IMR-90 (cell line): ENCODE measurements around the gene PLA2G4B. TPM values are rescaled to one million over a fixed set of nuclear protein-coding genes. Genes with fewer than 3 reads are reported as not detected.
A peak's percentile ranks its signal among the peaks of the same experiment; 100 is the strongest.

ENCODE experiments used
- ATAC-seq: fragments of 200-7000 bp; cut with Tn5 transposase; 2 replicates; pipeline ENCODE4 v1.9.1; 2020; ENCODE audit warnings: low read depth, mild to moderate bottlenecking, moderate library complexity
- BruUV-seq: library from RNA; stranded (reverse); fragments of 400-500 nt; replicated peaks from 2 replicates; lab custom pipeline; 2021; lab: Mats Ljungman, UMichigan
- CTCF ChIA-PET: fragments of 300-600 bp; formaldehyde crosslinking; extraction: SDS; loops from one replicate; lab custom pipeline; 2021; ENCODE audit warnings: antibody characterized with exemption; lab: Yijun Ruan, JAX
- POLR2A ChIA-PET: fragments of 300-600 bp; sonication (Branson Sonifier 250); formaldehyde crosslinking; loops from one replicate; lab custom pipeline; 2022; ENCODE audit warnings: antibody characterized with exemption; ENCODE audit not compliant: unreplicated experiment; lab: Charles Lee
- DNase-seq: peaks from one replicate; pipeline ENCODE4 v3.0.0; 2013
- H2AFZ ChIP-seq: replicated peaks from 2 replicates; pipeline ENCODE3; 2013; ENCODE audit warnings: low read length, mild to moderate bottlenecking; ENCODE audit not compliant: poor library complexity
- H2AK5ac ChIP-seq: 2 replicates; pipeline ENCODE4 v1.6.1; 2013; ENCODE audit warnings: low read depth, low read length, inconsistent platforms
- H2AK9ac ChIP-seq: replicated peaks from 2 replicates; pipeline ENCODE3; 2013; ENCODE audit warnings: mild to moderate bottlenecking, low read depth, low read length, moderate library complexity; ENCODE audit not compliant: poor library complexity
- H2BK120ac ChIP-seq: 2 replicates; pipeline ENCODE4 v1.6.1; 2013; ENCODE audit warnings: low read depth, low read length, inconsistent platforms
- H2BK15ac ChIP-seq: 3 replicates; pipeline ENCODE4 v1.6.1; 2013; ENCODE audit warnings: low read depth, low read length, inconsistent platforms
- H2BK20ac ChIP-seq: 2 replicates; pipeline ENCODE4 v1.6.1; 2013; ENCODE audit warnings: low read depth, mild to moderate bottlenecking, inconsistent platforms, low read length, moderate library complexity
- H2BK5ac ChIP-seq: 2 replicates; pipeline ENCODE4 v1.6.1; 2013; ENCODE audit warnings: mild to moderate bottlenecking, low read depth, low read length, inconsistent platforms; ENCODE audit not compliant: poor library complexity, severe bottlenecking
- H3K14ac ChIP-seq: replicated peaks from 2 replicates; pipeline ENCODE4 v1.6.1; 2013; ENCODE audit warnings: low read depth, low read length, inconsistent platforms
- H3K18ac ChIP-seq: 2 replicates; pipeline ENCODE4 v1.6.1; 2013; ENCODE audit warnings: low read depth, low read length, control low read depth
- H3K23ac ChIP-seq: 2 replicates; pipeline ENCODE4 v1.6.1; 2013; ENCODE audit warnings: low read depth, low read length, inconsistent platforms
- H3K27ac ChIP-seq: 2 replicates; pipeline ENCODE4 v1.5.1; 2013; ENCODE audit warnings: mild to moderate bottlenecking, control low read depth, low read length; ENCODE audit not compliant: insufficient read depth
- H3K27me3 ChIP-seq: 2 replicates; pipeline ENCODE4 v1.6.1; 2013; ENCODE audit warnings: low read length; ENCODE audit not compliant: control insufficient read depth, insufficient read depth
- H3K36me3 ChIP-seq: 2 replicates; pipeline ENCODE4 v1.6.1; 2013; ENCODE audit warnings: low read length, mixed read lengths; ENCODE audit not compliant: control insufficient read depth, insufficient read depth
- H3K4ac ChIP-seq: 2 replicates; pipeline ENCODE4 v1.6.1; 2013; ENCODE audit warnings: low read depth, low read length, inconsistent platforms
- H3K4me1 ChIP-seq: 2 replicates; pipeline ENCODE4 v1.6.1; 2013; ENCODE audit warnings: low read length, mixed read lengths; ENCODE audit not compliant: control insufficient read depth, insufficient read depth
- H3K4me2 ChIP-seq: 2 replicates; pipeline ENCODE4 v1.6.1; 2013; ENCODE audit warnings: low read depth, mild to moderate bottlenecking, control low read depth, low read length, moderate library complexity
- H3K4me3 ChIP-seq: 2 replicates; pipeline ENCODE4 v1.5.1; 2013; ENCODE audit warnings: low read depth, mild to moderate bottlenecking, control low read depth, low read length, moderate library complexity; ENCODE audit not compliant: insufficient read depth
- H3K56ac ChIP-seq: 2 replicates; pipeline ENCODE4 v1.6.1; 2013; ENCODE audit warnings: low read length, inconsistent platforms; ENCODE audit not compliant: insufficient read depth; ENCODE audit errors: extremely low read depth
- H3K79me1 ChIP-seq, 2 experiments: 2 replicates each; pipeline ENCODE4 v1.6.1; 2013; ENCODE audit warnings: low read length in 2 of 2, inconsistent platforms in 1 of 2, low read depth in 1 of 2
- H3K9ac ChIP-seq: 2 replicates; pipeline ENCODE4 v1.6.1; 2013; ENCODE audit warnings: low read depth, low read length, control low read depth
- H3K9me1 ChIP-seq: 2 replicates; pipeline ENCODE4 v1.6.1; 2013; ENCODE audit warnings: low read length, inconsistent platforms; ENCODE audit not compliant: insufficient read depth
- H3K9me3 ChIP-seq: 2 replicates; pipeline ENCODE4 v1.6.1; 2013; ENCODE audit warnings: low read length; ENCODE audit not compliant: control insufficient read depth, insufficient read depth
- H4K20me1 ChIP-seq: 2 replicates; pipeline ENCODE4 v1.6.1; 2013; ENCODE audit warnings: low read length, inconsistent platforms; ENCODE audit not compliant: insufficient read depth
- H4K5ac ChIP-seq: 2 replicates; pipeline ENCODE4 v1.6.1; 2013; ENCODE audit warnings: mild to moderate bottlenecking, low read depth, low read length, control low read depth
- H4K8ac ChIP-seq, 2 experiments: 2 replicates each; pipeline ENCODE4 v1.6.1; 2013; ENCODE audit warnings: low read depth in 2 of 2, low read length in 2 of 2, control low read depth in 1 of 2, inconsistent platforms in 1 of 2
- H4K91ac ChIP-seq: 2 replicates; pipeline ENCODE4 v1.6.1; 2013; ENCODE audit warnings: low read depth, low read length, inconsistent platforms; ENCODE audit not compliant: insufficient read depth
- CEBPB ChIP-seq: IDR thresholded peaks from 2 replicates; pipeline ENCODE4 v1.6.1; 2012; ENCODE audit warnings: low read depth, low read length, improper control_type of control experiment
- SMC3 ChIP-seq: fragments of 150-350 bp; IDR thresholded peaks from 2 replicates; pipeline ENCODE4 v1.6.1; 2016; ENCODE audit warnings: low read depth, mild to moderate bottlenecking, antibody characterized with exemption, low read length, moderate library complexity
- WGBS, 2 experiments: methylation state at CpG; one replicate each; pipeline versions ENCODE4 v1.1.5 to v1.1.7; 2013; ENCODE audit warnings: missing lambda C conversion rate in 2 of 2; ENCODE audit not compliant: insufficient read length in 1 of 2; ENCODE audit errors: extremely low coverage in 2 of 2; 5-methylcytosine and 5-hydroxymethylcytosine counted together
- dilution Hi-C: fragments of 300-500 bp; cut with HindIII; formaldehyde crosslinking; loops from one replicate; pipeline ENCODE4 v1.14.3; 2018; ENCODE audit warnings: low sequenced_read_pairs; ENCODE audit not compliant: unreplicated experiment
- in situ Hi-C: fragments of 300-500 bp; cut with MboI; formaldehyde crosslinking; loops from 3 replicates; pipeline ENCODE4 v1.14.3; 2019; ENCODE audit warnings: low sequenced_read_pairs, inconsistent platforms, mixed read lengths
- intact Hi-C: fragments of 100-400 bp; cut with micrococcal nuclease; formaldehyde crosslinking; loops from 2 replicates; pipeline ENCODE4 v1.10.0; 2022
- polyA plus RNA-seq, 3 experiments: library from polyadenylated mRNA; depleted of rRNA; stranded (reverse); fragments of >200 nt; gene quantifications; 2 replicates each; pipeline ENCODE4 v1.2.3, GENCODE V29; 2012; ENCODE audit warnings: low replicate concordance in 1 of 3
- total RNA-seq: library from RNA; depleted of rRNA; stranded (reverse); fragments of >200 nt; gene quantifications from 2 replicates; pipeline ENCODE4 v1.2.3, GENCODE V29; 2012

The PLA2G4B gene
- total and polyA plus RNA-seq, 2 of the 4 experiments (the other 2 are of a cell fraction), result 0.18 to 3.1 TPM

DNA sequence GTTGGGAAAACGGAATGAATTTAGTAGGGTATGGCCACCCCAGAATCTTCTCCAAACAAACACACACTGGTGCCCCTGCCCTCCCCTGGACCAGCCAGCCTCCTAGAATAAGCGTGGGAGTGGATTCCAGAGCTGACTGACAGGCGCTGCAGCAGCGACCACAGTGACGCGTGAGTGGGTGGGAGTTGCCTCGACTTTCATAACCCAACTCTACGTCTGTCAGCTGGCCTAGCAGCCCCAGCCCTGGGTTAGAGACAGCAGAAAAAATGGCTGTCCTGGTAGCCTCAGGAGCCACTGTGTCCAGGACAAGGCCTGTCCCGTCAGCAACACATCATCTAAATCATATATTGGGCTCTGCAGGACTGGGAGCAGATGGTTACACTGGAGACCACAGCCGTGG is 10.0 kb downstream of the PLA2G4B start:
- ChIA-PET POLR2A (no interaction called here), CTCF (no interaction called here)
- TF ChIP-seq CEBPB, result 0 out of 2 replicates have a peak, but pooled peaks have one; percentile 23
- no peak for TF ChIP-seq SMC3
- Histone ChIP-seq H3K4me1 (no peaks in the 10 kb centered on the region; the same call in 1 of the 2 replicates), H2AK9ac (peak overlapping the region; percentile 9), H3K14ac (no peak overlapping the region), H2BK15ac (no peak overlapping the region), H4K91ac (no peak overlapping the region), H3K56ac (no peak overlapping the region), H2BK120ac (no peak overlapping the region), H2AFZ (peak overlapping the region; percentile 3), H3K9me1 (no peaks in the 10 kb centered on the region), H4K20me1 (no peaks in the 10 kb centered on the region), H3K79me1 (no peaks in the 10 kb centered on the region), H3K9ac (no peak overlapping the region), H2BK20ac (no peak overlapping the region), H4K5ac (no peak overlapping the region), H3K27me3 (peaks cover 8% of the 10 kb centered on the region; the same call in 1 of the 2 replicates), H3K27ac (no peak overlapping the region), H3K9me3 (no peaks in the 10 kb centered on the region), H3K4me2 (no peak overlapping the region), H4K8ac (no peak overlapping the region), H3K23ac (no peak overlapping the region), H3K4ac (no peak overlapping the region; the same call in 1 of the 2 replicates), H3K36me3 (peaks cover 16% of the 10 kb centered on the region), H2BK5ac (no peak overlapping the region), H3K4me3 (no peak overlapping the region), H3K18ac (no peak overlapping the region), H2AK5ac (no peak overlapping the region)
- WGBS, 2 experiments, result 35% methylated on average over 4 of the region's 10 CpGs; no CpG with 5 or more reads in 1 of the 2 experiments
- intact Hi-C loops, result no loop called here
- dilution Hi-C loops, result no loop called here
- in situ Hi-C loops, result no loop called here
- DNase-seq, result peak; percentile 65
- no TSS peak for BruUV-seq
- ATAC-seq, result peak; percentile 55
